GM10248 (cell line): ENCODE data around the gene NDUFS8.

Experiments used
- CTCF ChIA-PET: fragments of 300-600 bp; sonication (Branson Sonifier 250); formaldehyde crosslinking; extraction: SDS; loops from one replicate; lab custom pipeline; 2021; ENCODE audit warnings: antibody characterized with exemption; lab: Yijun Ruan, JAX
- POLR2A ChIA-PET: fragments of 350-650 bp; sonication (Branson Sonifier 250); formaldehyde crosslinking; extraction: SDS; loops from one replicate; lab custom pipeline; 2020; ENCODE audit warnings: antibody characterized with exemption; lab: Yijun Ruan, JAX
- DNase-seq: peaks from one replicate; pipeline ENCODE4 v3.0.0; 2012; ENCODE audit errors: extremely low spot score
- CTCF ChIP-seq: IDR thresholded peaks from 2 replicates; pipeline ENCODE4 v1.5.1; 2012; ENCODE audit warnings: mild to moderate bottlenecking, low read depth; ENCODE audit errors: extremely low read depth, missing control alignments, control extremely low read depth

The NDUFS8 gene

GRCh38 chr11:68044898-68045351 is 14.4 kb downstream of the NDUFS8 start:
- TF ChIP-seq CTCF = no peak
- DNase-seq = no peak
- POLR2A ChIA-PET = no interaction called here
- CTCF ChIA-PET = interaction anchor here (1.1 kb wide), 1 partner anchor 15 kb away, joined by 3 read pairs; no protein-coding TSS in a partner anchor

GRCh38 chr11:68047437-68048290 is 17.2 kb downstream of the NDUFS8 start:
- DNase-seq = no peak
- ChIA-PET POLR2A (interaction anchor here (0.6 kb wide), 1 partner anchor 29 kb away, joined by 3 read pairs; no protein-coding TSS in a partner anchor), CTCF (no interaction called here)
- no peak for TF ChIP-seq CTCF

GRCh38 chr11:68048681-68049508 is 18.4 kb downstream of the NDUFS8 start:
- TF ChIP-seq CTCF = no peak
- POLR2A ChIA-PET = no interaction called here
- CTCF ChIA-PET = no interaction called here
- no peak for DNase-seq

GRCh38 chr11:68049509-68050370 is 19.3 kb downstream of the NDUFS8 start:
- CTCF ChIA-PET = interaction anchor here (3.0 kb wide), 1 partner anchor 8 kb away, joined by 13 read pairs; no protein-coding TSS in a partner anchor
- no peak for TF ChIP-seq CTCF
- POLR2A ChIA-PET = no interaction called here

DNA sequence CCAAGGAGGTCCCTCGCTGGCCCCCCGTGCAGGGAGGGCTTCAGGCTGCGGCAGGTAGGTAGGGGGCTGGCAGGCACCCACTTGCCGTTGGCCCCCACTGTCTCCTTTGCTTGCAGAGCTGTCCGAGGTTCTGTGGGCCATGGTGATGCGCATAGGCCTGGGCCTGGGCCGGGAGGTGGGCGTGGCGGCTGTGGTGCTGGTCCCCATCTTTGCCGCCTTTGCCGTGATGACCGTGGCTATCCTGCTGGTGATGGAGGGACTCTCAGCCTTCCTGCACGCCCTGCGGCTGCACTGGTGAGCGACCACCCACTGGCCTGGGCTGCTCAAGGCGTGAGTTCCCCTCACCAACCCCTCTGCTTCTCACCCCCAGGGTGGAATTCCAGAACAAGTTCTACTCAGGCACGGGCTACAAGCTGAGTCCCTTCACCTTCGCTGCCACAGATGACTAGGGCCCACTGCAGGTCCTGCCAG is 19.9 kb downstream of the NDUFS8 start:
- CTCF ChIA-PET = interaction anchor here (3.0 kb wide), 1 partner anchor 9 kb away, joined by 13 read pairs; no protein-coding TSS in a partner anchor
- no peak for DNase-seq
- POLR2A ChIA-PET = no interaction called here
- no peak for TF ChIP-seq CTCF

More at GRCh38 chr11:68049509-68050370, 19.3 kb downstream of the NDUFS8 start:
- DNase-seq = no peak
